T-helper 1 cell (primary cell): ENCODE results near the gene SNX27.
A peak's percentile ranks its signal among the peaks of the same experiment; 100 is the strongest.
"Not testable (repeated sequence)": the region's sequence is repeated elsewhere in the genome, so short reads cannot be mapped to it uniquely, and the experiment has no call there.

Source experiments
- DNase-seq, 5 donors: peaks; one replicate each; pipeline ENCODE4 v3.0.0-alpha.2; 2012 to 2020

SNX27 gene

GRCh38 chr1:151604291-151604690, 7.6 kb upstream of the SNX27 start:
- no peak for DNase-seq

GRCh38 chr1:151606384-151606783, 5.5 kb upstream of the SNX27 start:
- no peak for DNase-seq

- no peak for DNase-seq
Measured at GRCh38 chr1:151606857-151607256, 5.0 kb upstream of the SNX27 start.

GRCh38 chr1:151610142-151610541, 1.7 kb upstream of the SNX27 start:
- DNase-seq, result no peak

- no peak for DNase-seq
Measured at GRCh38 chr1:151611288-151611790, 511 bp upstream of the SNX27 start.

GRCh38 chr1:151612501-151613281, 841 bp downstream of the SNX27 start:
- DNase-seq, result peak in 2 of 5 donors; percentile 12 to 27

- DNase-seq, result no peak
Measured at GRCh38 chr1:151613282-151613780, 1.5 kb downstream of the SNX27 start.

- DNase-seq, result no peak
Measured at GRCh38 chr1:151615711-151616504, 4.1 kb downstream of the SNX27 start.

- DNase-seq, result no peak
Measured at GRCh38 chr1:151616505-151616849, 4.6 kb downstream of the SNX27 start.

GRCh38 chr1:151618003-151618402, 6.2 kb downstream of the SNX27 start:
- no peak for DNase-seq

GRCh38 chr1:151618470-151618869, 6.6 kb downstream of the SNX27 start:
- DNase-seq, result no peak

- DNase-seq, result not testable (repeated sequence)
Measured at GRCh38 chr1:151618996-151619395, 7.1 kb downstream of the SNX27 start.

GRCh38 chr1:151619489-151620093, 7.7 kb downstream of the SNX27 start:
- no peak for DNase-seq

GRCh38 chr1:151620286-151620685, 8.4 kb downstream of the SNX27 start:
- DNase-seq, result no peak

GRCh38 chr1:151621351-151621750, 9.5 kb downstream of the SNX27 start:
- DNase-seq, result no peak

GRCh38 chr1:151624783-151625182, 12.9 kb downstream of the SNX27 start:
- no peak for DNase-seq

GRCh38 chr1:151626740-151627334, 15.0 kb downstream of the SNX27 start:
- no peak for DNase-seq

GRCh38 chr1:151629278-151629677, 17.4 kb downstream of the SNX27 start:
- no peak for DNase-seq

- DNase-seq, result no peak
Measured at GRCh38 chr1:151635479-151636072, 23.7 kb downstream of the SNX27 start.

GRCh38 chr1:151638074-151638775, 26.4 kb downstream of the SNX27 start:
- DNase-seq, result no peak

GRCh38 chr1:151638812-151639211, 27.0 kb downstream of the SNX27 start:
- no peak for DNase-seq

GRCh38 chr1:151639466-151639865, 27.6 kb downstream of the SNX27 start:
- no peak for DNase-seq
